Dermis blood vessel endothelial cell (primary cell): ENCODE results near the gene FAR2. TPM values are rescaled to one million over a fixed set of nuclear protein-coding genes. Genes with fewer than 3 reads are reported as not detected.
A peak's percentile ranks its signal among the peaks of the same experiment; 100 is the strongest.

Experiments
- DNase-seq: peaks from one replicate; pipeline ENCODE4 v3.0.0; 2010
- total RNA-seq: library from RNA; depleted of rRNA; stranded (reverse); fragments of >200 nt; gene quantifications from 2 replicates; pipeline ENCODE4 v1.2.3, GENCODE V29; 2014

Gene FAR2
- total RNA-seq, 1 donor from 2014 or later: 43.7 TPM

DNA sequence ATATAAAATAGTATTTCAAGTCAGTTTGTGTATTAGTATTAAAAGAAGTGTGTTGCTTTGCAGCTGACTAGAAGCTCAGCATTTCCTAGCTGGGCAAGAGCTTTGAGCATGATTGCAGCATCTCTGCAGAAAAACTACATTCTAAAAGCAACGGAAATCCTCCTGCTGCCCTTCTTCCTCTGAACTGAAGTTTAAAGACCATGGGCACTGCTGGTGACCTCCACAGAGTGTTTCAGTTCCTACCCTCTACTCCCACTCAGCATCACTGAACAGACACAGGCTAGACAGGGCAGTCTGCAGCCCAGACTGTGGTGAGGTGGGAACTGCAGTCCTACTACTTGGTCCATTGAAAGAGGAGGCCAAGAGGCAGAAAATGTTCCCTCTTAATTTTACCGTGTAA, 59.0 kb downstream of the FAR2 start:
- DNase-seq: no peak

DNA sequence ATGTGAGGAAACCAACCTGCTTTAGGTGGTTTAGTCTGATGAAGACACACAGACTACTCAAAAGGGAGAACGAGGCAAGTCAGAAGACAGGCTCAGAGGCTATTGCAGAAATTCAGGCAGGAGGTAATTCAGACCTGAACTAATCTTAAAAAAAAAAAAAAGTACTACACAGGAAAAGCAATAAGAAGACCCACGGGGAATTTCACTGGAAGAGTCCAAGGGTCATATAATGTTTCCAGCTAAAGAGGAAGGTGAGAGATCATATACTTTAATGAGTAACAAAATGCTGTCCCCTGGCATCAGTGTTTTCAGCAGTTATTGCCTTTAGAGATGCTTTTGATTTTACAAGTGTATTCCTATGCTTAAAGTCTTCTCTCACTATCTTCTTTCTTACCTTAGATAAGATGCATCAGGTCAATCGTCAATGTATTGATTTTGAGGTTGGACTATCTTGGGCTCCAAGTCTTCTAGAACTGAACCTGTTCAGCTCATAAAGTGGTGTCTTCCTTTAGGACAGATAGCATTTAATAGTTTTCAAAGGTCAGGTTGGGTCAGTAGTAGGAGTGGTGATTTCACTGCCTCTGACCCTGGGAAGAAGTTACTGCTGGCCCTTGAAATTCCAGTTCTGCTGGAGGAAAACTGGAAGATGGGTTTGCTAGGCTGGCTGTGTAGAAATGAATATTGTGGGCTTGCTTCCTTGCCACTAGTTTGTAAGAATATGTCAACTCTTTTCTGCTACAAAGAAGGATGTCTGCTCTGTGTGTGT, 60.0 kb downstream of the FAR2 start:
- DNase-seq: no peak

DNA sequence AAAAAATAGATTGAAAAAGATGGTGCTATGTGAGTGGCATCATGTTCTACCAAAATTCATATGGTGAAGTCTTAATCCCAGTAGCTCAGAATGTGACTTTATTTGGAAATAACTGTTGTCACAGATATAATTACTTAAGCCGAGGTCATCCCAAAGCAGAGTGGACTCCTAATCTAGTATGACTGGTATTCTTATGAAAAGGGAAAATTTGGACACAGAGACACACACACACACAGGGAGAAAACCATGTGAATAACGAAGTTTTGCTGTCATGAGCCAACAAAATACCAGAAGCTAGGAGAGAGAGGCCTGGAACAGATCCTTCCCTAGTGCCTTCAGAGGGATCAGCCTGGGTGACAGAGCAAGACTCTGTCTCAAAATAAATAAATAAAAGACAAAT, 62.6 kb downstream of the FAR2 start:
- no peak for DNase-seq

DNA sequence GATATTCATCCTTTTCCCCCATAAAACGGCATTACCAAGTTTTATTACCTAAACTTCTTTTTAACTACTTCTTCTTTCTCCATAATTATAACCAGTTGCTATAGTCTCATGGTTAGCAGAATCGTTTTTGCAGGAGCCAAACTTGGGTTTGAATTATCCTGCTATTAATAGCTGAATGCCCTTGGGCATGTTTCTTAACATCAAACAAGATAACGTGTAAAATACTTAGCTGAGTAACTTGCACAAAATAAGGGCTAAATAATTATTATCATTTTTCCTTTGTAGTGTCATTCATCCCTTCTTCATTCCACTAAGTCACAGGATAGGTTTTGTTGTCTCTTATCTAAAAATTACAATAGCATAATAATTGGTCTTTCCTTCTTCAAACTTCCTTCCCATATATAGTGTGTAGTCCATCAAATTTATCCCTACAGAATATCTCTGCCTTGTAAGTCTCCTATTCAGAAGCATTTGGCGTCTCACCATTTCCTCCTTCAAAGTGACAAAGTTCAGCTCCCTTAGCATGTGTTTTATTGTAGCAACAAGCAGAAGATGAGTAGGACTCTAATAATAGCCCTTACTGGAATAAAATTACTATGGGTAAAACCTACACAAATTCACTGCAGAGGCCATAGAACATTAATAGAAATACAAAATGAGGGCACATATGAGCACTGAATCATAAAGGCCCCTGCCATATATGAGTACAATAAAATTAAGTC, 63.8 kb downstream of the FAR2 start:
- DNase-seq: peak; percentile 20

DNA sequence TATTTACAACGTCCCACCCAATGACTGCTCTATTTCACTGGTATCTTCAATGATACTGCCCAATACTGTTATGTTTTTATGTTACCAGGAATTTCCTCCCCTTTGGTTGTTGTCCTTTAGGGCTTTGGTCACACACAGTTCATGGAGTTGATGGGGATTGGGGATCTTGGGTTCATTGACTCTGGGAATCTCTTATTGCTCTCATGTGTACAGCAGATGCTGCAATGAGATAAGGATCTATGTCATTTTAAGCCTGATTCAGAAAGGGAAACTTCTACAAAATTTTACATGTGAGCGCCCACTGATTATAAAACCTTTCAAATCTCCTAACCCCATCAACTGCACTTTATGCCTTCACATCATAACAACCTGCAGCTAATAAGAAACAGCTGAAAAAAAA, 67.2 kb downstream of the FAR2 start:
- DNase-seq: no peak

DNA sequence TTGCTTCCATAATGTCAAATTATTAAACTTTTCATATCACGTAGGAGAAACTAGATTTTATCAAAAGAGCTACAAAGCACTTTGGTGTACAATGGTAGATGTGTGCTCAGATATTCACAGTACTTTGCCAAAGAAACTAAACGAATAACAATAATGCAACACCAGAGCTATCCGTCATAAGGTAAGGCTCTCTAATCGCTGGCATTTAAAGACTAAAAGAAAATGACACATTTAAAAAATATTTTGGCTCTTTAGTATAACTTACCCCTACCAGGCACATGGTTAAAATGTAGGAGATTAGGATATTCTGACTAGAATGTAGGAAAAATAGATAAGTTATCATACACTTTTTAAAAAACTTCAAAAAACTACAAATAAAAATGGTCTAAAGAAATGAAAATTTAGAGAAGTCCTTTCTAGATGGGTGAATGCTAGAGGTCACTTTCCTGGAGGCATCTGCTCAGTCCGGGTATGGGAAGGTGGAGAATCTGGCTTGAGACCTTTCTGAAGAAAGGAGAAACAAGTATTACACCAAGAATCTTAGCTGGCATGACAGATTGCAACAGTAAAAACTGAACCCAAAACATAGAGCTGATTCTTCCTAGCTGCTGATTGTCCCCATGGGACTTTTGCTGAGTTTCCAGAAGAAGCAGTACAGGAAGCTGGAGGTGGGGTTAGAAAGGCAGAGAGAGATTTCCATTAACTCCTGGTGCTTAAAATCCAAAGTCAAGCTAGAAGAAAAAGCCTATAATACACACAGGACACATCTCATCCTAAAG, 67.9 kb downstream of the FAR2 start:
- DNase-seq: peak; percentile 67

DNA sequence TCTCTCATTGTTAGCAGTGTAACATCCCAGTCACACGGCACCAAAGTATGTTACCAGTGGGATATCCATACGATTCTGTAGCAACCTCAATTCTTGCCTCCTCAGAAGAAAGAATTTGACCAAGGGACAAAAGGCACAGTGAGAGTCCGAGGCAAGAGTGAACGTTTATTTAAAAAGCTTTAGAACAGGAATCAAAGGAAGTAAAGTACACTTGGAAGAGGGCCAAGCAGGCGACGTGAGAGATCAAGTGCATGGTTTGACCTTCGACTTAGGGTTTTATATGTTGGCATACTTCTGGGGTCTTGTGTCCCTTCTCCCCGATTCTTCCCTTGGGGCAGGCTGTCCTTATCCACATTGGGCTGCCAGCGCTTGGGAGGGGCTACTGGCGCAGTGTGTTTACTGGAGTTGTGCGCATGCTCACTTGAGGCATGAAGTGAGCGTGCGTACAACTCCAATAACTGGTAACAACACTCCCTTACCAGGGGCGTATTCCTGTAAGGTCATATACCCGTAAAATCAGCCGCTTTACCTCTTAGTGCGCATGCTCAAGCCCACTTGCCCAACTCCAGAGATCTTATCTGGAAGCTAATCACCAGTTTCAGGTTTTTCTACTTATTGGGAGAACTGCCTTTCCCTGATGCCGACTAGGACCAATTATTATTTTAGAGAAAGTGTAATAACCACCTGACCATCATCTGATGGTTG, 71.7 kb downstream of the FAR2 start:
- DNase-seq: no peak

DNA sequence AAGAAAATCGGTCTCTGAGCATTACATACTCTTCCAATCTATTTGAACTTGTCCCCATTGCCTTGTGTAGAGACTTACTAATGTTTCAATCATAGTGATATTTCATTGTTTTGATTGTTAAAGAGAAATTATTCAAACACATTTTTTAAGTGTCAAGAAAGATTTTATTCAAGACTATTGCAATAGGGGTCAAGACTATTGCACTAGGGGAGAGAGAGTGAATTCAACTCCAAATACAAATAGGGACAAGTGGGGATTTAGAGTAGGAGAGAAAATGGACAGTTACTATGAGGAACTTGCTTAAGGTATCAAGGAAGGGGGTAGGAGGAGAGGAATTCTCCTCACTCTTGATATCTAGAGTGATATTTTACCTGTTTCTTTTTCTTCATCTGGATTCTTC, 73.1 kb downstream of the FAR2 start:
- no peak for DNase-seq

DNA sequence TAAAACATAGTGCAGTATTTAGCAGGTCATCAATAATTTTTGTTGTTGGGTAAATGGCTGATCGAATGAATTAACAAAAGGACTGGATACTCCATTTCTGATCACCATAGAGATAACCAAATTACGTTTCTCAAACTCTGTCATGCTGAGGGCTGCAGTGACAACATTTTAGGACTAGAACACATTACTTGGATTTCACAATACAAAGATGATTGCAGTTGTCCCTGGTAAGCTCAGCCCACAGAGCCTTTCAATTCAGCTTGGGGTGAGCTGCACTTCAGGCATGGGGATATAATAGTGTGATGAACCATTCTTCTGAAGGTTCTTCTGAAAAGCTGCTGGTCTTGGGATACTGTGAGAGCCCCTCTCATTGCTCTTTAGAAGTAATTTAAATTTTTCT, 74.3 kb downstream of the FAR2 start:
- no peak for DNase-seq

DNA sequence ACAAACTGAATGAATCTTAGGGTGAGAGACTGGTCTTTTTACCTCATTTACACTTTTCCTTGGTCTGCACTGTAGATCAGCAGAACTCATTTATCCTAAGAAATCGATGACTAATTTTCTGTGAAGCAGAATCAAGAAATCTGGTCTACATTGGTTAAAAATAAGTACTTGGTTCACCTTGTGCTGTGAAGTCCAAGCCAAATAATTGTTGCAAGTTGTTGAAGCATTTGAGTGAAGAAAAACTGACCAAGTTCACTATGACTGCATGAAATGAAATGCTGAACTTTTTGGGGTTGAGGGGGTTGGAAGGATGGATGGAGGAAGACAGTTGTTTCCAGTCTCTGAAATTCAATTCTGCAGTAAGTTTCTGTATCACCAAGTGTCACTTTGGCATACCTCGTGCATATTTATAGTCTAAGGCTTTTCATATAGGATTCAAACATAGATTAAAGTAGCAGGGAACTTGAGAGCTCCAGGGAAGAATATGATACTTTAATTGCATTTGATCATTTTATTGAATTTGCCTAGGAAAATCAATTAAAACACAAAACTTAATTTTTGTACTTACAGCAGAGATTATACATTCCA, 75.0 kb downstream of the FAR2 start:
- no peak for DNase-seq

DNA sequence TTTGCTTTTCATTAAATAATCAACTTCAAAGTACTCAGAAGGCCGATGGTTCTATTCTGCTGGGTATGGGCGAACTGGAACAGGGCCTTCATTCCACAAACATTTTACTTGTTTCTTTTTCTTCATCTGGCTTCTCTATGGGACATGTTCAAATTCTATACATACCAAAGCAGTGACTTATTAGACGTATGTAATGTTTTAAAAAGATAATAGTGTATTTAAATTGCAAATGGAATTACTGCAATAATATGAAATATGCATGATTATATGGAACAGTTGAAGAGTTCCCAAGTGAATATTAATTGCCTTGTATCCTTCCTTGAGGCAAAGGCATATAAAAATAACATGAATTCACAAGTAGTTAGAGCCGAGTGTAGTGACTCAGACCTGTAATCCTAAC, 75.5 kb downstream of the FAR2 start:
- DNase-seq: no peak

DNA sequence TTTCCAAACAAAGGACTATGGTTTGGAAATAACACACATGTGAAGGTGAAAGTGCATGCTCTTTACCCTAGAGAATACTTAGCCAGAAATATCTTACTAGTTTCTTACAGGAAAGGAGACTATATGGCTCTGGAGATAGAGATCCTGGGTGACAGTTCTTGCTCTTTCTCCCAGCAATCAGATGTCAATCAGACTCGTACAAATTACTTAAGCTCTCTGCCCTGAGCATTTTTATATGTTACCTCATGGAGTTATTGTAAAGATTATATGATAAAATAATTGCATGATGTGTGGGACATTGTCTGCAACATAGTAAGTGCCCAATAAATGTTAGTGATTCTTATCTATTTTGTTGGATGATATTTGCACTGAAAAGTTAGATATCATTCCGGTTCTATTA, 76.8 kb downstream of the FAR2 start:
- no peak for DNase-seq

DNA sequence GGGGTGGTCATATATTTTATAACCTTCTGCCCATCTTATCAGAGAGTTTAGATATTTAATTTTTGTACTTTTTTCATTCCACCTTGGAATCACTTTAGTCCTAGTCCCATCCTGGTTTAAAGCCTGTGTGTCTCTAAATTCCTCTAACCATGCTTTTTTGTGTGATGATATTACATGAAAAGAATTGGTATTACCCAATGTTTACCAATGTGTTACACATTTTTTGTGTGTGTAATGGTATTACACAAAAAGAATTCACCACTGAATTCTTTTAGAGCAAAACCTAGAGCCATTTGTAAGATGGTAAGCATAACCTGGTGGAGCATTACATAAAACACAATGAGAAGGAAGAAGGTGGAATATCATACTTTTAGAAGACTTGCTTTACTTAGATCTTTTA, 77.5 kb downstream of the FAR2 start:
- DNase-seq: no peak

DNA sequence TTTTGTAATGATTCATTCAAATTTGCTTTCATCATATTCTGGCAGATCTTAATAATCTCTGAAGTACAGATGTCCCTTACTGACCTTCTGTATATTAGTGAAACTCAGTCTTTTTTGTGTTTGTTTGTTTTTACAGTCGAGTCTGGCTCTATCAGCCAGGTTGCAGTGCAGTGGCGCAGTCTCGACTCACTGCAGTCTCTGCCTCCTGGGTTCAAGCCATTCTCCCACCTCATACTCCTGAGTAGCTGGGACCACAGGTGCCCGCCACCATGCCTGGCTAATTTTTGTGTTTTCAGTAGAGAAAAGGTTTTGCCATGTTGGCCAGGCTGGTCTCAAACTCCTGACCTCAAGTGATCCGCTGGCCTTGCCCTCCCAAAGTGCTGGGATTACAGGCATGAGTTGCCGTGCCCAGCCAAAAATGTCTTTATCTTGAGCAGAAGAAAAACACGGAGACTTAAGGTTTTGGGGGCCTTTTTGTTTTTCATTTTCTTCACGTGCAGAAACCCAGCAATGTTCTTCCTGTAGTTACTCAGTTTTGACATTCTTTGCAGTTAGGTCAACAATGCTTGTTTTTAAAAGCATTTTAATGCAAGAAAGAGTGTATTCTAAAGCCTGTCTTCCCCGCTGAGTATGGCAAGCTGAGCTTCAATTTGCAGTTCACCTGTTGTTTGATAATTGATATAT, 79.5 kb downstream of the FAR2 start:
- peak; percentile 35 for DNase-seq

DNA sequence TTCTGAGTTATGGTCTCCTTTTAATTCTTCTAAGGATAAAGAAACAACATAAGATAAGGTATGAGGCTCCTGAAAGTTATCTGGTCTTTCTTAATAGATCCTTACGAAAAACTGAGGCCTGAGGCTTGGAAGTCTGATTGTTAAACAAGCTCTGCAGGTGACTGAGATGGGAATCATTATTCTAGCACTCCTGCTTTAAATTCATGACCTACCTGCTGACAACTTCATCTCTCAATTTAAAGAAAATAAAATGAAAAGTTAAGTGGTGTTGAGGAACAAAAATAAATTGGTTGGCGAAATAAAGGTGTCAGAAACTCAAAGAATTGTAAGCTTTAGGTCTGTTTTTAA, 80.1 kb downstream of the FAR2 start:
- DNase-seq: no peak

DNA sequence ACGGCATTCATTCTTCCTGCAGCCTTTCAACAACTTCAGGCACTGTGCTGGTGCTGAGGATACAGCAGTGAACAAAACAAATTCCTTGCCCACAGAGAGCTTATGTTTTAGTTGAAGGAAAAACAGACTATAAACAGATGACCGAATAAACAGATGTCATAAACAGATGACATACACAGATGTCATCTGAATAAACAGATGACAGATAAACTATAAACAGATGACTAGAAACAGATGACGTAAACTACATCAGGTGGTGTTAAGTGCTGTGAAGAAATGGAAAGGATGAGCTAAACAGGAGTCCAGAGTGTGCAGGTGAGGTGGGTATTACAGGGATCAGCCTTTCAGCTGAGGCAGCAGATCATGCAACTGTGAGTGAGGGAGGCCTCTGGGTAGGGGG, 80.9 kb downstream of the FAR2 start:
- DNase-seq: no peak

DNA sequence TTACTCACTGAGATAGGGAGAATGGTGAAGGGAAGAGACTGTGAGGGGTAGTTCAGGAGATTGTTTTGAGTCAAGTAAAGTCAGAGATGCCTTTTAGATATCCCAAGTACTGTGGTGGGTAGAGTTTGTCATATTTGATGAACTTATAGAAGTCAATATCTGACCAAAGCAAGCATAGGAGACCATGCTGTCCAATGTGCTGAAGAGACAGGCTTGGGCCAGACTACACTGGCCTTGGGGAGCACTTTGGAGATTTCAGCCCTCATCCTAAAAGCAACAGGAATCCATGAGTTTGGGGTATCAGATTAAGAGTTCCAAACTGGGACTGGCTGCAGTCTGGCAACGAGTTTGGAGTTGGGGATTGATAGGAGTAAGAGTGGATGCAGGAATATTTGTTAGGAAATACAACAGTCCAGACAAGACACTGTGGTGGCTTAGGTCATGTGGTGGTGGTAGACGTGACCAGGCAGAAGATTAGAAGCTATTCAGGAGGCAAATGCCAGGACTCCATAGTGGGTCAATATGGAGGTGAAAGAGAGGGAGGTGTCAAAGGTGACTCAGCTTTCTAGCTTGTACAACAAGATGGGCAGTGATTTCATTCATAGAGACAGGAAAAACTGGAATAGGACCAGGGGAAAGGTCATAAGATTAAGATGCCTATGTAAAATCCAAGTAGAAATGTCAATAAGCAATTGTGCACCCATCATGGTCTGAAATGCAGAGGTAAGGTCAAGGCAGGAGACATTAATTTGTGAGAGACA, 81.9 kb downstream of the FAR2 start:
- no peak for DNase-seq

DNA sequence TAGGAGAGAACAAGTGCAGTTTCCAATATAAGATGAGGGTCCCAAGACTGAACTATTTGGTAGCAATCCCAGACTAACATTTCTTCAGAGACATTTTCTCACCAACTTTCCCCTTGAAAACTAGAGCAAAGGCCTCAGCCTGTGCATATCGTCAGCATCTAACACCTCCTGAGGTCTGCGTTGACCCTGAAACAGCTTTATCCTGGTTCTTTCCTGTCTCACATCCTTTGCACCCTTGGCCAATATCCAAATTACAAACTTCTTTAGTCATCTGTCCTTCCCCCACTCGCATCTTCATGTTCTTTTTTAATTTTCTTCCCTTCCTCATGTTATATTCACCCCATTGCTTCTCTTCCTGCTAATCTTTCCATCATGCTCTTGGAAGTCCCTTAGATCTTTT, 83.0 kb downstream of the FAR2 start:
- DNase-seq: peak; percentile 64

DNA sequence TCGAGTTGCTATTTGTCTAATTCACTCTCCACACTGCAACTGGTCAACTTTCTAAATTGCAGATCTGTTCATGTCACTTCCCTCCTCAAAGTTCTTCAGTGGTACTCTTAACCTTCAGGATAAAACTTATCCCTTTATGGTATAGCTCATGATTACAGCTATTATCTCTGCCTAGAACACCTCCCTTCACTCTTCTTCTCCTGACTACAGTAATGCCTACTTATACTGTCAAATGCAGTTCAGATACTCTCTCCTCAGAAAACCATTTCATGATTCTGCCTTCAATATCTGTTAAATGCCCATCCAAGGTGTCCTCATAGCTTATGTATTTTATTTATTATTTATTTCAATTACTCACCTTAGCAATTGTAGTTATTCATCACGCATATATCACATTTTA, 85.5 kb downstream of the FAR2 start:
- DNase-seq: no peak

DNA sequence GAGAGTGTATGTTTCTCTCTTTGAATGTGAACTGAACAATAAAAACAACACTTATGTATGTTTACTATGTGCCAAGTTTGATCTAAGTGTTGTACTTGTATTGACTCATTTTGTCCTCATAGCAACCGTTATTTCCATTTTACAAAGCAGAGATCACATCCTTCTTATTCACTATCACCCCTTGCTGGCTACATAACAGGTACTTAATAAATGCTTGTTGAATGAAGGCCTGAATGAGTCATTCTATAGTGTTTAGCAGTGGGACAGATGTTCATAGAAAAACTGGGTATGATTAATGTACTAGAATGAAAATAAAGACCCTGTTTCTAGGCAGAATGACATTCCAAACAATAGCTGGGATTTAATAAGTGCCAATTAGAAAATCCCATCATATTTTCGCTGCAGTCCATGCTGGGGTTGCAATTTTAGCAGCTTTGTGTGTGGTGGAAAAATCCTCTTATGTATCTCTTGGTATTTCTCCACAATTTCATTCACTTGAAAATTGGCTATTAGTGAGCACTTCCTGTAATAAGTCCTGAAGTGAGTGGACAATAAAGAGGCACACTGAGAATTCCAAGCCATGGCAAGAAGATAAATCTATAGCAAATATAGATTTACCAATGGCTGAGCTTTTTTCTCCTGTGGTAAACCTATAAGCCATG, 86.0 kb downstream of the FAR2 start:
- peak; percentile 96 for DNase-seq

DNA sequence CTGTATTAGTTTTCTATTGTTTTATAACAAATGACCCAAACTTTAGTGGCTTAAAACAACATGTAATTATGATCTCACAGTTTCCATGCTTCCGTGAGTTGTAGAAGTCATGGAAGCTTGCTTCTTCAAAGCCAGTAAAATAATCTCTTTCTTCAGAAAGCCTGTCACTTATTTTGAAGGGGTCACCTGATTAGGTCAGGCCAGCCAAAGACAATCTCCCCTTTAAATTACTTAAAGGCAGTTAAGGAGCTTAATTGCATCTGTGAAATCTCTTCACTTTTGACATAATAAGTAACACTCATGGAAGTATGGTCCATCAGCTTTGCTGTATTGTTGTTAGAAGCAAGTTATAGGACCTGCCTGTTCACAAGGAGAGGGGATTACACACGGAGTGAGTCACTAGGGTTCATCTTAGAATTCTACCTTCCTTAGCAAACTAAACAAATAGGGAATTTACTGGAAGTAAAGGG, 89.8 kb downstream of the FAR2 start:
- peak; percentile 87 for DNase-seq
